Measurements from ENCODE around the gene PRRG1.
"Not testable (repeated sequence)": the region's sequence is repeated elsewhere in the genome, so short reads cannot be mapped to it uniquely, and the experiment has no call there.

Gene PRRG1

DNA sequence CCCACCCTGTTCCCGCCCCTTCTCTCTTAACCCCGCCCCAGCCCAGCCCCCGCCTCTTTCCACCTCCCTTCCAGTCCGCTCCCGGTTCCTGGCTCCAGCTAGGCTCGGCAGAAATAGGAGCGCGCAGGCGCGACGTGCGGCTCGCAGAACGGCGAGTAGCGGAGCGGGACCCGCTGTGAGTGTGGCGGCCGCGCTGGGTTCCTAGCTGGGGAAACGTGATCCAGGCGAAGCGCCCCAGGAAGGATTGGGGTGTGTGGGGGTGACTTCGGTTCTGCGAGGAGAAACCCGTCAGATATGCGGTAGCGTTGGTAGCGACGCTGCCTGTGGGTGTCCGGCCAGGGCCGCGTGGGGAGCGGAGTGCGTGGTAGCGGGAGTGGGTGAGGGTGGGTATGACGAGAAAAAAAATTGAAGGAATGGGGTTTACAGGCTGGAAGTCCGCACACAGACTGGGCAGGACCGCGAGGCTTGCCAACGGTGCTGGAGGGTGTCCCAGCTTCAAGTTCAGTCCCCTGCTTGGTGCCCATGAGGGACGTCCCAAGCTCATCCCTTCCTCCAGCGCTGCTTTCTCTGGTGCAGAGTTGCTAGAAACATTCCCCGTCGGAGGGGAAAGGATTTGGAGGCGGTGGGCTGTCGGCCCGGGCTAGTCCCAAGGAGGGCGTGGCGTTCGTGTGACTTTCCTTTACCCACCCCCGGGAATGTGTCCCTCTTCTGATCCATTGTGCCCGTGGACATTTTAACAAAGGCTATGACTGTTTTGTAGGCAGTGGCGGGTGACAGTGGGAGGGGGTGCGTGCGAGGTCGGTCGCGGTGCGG is at the start of gene PRRG1:
TSS of gene PRRG1 (plus strand) at position 144 of the 813 bp plus-strand sequence. CDS start 56,886 bp downstream, outside the sequence.
- no peak for DNase-seq (ENCODE audit: low read depth)

DNA sequence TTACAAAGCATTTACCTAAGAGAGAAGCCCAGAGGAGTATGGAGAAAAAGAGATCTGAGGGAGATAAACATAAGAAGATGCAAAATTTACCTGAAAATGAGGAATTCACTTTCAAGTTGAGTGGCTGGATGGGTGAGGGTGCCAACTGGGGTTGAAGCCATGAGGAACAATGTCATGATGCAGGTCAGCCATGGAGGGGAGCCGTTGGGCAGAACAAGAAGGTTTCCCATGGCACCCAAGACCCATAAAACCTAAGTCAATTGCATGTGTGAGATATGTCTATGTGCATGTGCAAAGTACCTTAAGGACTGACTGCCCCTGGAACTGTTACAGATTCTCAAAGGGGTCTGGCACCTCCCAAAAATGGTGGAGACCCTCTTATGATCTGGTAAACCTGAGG is 46.6 kb upstream of the PRRG1 start:
- DNase-seq (ENCODE audit: low read depth), result no peak

DNA sequence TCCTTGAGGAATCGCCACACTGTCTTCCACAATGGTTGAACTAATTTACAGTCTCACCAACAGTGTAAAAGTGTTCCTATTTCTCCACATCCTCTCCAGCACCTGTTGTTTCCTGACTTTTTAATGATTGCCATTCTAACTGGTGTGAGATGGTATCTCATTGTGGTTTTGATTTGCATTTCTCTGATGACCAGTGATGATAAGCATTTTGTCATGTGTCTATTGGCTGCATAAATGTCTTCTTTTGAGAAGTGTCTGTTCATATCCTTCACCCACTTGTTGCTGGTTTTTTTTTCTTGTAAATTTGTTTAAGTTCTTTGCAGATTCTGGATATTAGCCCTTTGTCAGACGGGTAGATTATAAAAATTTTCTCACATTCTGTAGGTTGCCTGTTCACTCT is 43.9 kb upstream of the PRRG1 start:
- DNase-seq (ENCODE audit: low read depth), result not testable (repeated sequence)

DNA sequence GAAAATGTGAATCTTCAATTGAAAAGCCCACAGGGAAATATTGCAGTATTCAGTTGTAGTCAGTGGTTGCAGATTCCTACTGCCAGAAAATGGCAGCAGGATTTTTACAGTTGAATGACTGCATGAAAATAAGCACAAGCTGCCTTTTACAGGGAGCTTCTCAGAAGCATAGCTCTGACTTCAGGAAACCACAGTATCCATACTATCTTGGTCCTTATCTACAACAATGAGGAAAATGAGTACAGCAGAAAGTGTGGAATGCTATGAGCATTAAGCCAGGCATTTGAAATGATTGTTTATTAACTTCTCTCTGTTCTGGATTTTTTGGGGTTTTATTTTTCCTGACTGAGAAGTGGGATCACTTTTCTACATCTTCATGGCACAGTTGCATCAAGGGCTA is 34.6 kb upstream of the PRRG1 start:
- DNase-seq (ENCODE audit: low read depth), result no peak

DNA sequence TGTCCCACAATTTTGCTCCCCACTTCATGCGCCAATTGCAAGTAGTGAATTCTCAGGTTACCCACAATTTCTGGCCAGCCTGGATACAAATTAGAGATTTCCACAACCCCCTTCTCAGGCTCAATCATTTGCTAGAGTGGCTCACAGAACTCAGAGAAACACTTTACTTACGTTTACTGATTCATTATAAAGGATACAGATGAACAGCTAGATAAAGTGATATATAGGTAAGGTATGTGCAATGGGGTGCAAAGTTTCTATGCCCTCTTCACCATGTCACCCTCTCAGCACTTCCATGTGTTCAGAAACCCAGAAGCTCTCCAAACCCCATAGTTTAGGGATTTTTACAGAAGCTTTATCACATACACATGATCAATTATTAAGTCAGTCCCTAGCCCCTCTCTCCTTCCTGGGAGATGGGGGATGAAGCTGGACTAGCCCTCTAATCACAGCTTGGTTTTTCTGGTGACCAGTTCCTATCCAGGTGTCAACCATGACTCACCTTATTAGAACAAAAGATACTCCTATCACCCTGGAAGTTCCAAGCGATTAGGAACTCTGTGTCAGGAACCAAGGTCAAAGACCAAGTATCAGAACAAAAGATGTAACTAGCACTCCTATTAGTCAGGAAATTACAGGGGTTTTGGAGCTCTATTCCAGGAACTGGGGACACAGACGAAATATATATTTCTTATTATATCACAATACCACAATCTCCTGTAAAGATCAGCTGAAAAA is 33.5 kb upstream of the PRRG1 start:
- no peak for DNase-seq (ENCODE audit: low read depth)

DNA sequence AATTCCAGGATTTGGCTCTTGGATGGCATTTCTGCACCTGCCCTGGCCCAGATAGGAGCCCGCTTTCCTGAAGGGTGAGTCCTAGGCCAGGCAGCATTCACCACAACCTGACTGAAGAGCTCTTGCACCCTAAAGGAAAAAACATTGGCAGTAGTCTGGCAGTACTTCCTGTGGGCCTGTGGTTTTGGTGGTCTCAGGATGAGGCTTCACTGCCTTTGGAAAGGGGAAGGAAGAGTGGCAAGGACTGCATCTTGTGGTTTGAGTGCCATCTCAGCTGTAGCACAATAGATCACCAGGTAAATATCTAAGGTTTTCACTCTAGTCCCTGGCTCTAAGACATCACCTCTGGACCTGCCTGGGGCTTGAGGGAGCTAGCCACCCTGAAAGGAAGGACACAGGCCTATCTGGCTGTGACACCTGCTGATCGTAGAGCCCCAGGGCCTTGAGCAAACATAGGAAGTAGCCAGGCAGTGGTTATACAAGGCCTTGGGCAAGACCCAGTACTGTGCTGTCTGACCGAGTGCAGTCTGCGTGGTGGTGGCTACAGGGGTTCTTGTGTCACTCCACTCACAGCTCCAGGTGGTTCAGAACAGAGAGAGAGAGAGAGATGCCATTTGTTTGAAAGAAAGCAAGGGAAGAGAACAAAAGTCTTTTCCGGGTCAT is 28.5 kb upstream of the PRRG1 start:
- no peak for DNase-seq (ENCODE audit: low read depth)

DNA sequence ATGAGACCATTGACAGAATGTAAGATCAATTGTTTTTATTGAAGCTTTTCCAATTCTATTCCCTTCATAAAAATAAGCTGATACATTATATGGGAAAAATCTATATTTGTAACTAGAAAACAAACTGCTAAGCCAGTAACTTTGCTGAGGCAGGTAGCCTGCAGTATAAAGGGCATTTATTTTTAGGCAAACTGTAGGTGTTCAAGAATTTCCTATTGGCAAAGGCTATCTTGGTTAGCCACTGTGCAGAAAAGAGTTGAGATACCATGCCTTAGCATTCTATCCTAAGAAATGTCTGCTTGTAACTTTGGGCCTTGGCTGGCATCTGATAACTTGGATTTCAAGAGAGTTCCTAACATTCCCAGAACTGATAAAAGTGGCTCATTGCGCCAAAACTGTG is 18.5 kb upstream of the PRRG1 start:
- DNase-seq (ENCODE audit: low read depth), result no peak

DNA sequence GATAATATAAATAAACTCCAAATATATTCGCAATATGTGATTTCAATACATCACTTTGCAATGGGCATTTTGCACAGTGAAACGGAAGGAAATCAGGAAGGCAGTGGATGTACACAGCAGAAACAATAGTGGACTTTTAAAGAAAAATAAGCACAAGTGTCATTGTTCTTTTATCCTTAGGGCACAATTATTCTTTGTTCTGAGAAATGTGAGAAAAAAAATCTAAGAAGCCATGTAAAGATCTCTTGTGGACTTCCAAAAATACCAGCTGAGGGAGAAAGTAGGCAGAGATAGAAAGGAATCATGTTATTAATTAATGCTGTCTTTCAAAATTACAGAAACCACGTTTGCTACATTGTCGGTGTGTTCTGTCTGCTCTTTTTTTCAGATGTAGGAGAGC is 17.6 kb upstream of the PRRG1 start:
- no peak for DNase-seq (ENCODE audit: low read depth)

DNA sequence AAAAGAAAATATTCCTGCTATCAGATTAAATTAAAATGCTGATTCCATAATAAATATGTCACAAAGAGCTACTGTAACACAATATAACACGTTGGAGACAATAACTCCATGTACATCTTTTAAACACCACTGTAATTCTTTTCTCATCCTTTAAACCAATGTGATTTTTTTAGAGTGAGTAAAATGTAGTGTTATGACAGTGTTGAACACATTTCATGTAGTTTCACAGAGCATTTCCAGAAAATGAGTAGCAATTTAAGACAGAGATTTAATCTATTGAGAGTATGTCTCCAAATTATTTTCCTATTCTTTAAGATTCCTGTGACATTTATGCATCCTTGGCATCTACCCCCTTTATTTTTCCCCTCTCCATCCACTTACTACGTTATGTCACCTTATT is 17.1 kb upstream of the PRRG1 start:
- DNase-seq (ENCODE audit: low read depth), result no peak

DNA sequence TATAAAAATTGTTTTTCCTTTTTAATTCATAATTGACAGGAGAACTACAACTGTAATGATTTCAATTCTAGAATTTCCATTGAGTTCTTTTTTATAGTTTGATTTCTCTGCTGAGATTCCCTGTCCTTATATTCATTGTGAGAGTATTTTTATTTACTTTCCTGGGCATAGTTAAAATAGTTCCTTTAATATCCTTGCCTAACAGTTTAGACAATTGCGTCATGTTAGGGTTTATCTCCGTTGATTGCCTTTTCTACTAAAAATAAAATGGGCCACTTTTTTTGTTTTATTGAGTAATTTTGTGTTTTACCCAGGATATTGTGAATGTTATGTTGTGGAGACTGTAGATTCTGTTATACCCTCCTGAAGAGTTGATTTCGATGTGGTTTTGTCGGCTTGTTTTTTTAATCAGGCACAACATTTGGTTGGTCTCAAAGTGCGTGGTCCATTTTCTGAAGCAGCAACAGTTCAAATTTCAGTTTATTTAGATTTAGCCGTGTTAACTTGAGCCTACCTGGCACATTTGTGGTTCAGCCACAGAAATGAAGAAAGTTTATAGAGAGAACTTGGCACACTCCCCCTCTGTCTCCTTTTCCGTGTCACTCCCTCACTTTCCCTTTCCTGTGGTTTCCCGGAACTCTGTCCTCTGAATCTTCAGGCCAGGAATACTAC is 16.0 kb upstream of the PRRG1 start:
- DNase-seq (ENCODE audit: low read depth), result no peak

DNA sequence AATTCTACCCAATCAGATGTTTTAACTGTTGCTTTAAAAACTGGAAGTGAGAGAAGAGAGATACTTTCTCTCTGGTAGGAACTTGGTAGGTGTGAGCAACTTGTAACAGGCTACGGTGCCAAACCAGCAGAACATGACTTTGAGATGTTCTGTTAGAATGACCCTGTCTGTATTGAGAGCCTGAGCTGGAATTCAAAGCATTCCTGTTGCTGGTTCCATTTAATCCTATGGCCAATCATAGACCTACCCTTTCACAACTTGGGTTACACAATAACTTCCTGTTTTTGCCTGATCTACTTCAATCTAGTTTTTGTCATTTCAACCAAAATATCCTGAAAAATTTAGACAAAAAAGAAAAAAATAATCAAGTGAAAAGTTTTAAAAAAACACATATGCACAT is 1.7 kb upstream of the PRRG1 start:
- DNase-seq (ENCODE audit: low read depth), result no peak

DNA sequence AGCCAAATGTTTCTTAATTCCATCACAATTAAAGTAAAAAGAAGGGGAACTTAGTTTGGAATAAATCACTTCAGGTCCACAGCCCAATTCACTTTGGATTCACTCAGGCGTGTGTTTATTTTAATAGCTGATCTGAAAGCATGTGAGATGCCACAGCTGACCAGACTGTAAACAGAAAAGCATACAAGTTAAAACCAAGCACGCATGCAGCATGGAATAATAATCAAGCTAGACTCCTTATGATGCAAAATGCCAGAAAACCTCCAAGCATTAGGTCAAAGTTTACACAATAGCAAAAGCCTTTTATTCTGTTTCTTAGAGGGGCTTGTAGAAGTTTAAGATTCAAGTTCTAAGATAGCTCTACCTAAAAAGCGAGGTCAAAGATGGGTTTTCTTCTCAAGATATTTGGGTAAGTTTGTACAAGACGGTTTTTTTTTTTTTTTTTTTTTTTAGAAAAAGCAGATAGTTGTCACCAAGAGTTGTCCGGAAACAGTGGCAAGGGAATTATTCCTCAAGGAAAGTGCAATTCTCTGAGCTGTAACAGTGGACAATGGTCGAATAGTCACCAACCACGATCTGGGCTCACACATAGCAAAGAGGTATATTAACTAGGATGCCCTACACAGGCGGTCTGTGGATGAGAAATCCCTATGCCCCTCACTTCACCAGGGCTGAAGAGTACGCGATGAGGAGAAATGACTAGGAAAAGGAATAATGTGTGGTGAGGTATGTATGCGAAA is 763 bp upstream of the PRRG1 start:
- DNase-seq (ENCODE audit: low read depth), result no peak

DNA sequence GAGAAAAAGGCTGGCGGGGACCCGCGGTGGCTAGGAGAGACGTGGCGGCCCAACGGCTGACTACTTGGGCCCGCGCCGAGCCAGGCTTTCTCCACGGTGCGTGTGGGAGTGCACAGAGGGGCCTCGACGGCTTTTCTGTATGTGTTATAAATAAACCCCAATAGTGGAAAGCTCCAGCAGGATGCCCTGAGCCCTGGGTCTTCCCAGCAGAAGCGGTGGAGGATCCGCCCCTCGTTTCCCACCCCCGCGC is 268 bp upstream of the PRRG1 start:
- DNase-seq (ENCODE audit: low read depth), result no peak

DNA sequence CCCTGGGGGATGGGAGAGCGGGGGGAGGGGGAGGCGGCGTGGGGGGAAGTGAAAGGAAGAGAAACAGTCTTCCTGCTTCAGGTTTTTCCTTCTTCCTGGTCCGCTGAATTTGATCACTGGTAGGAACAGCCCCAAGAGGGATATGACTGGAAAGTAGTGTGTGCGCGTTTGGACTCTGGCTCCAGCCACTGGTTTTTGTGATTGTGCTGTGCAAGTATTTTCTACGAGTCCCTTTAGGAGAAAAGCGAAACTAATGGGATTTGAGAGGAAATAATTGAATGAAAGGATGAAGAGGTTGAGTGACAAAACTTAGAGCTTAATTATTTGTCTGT is 836 bp downstream of the PRRG1 start:
- no peak for DNase-seq (ENCODE audit: low read depth)

DNA sequence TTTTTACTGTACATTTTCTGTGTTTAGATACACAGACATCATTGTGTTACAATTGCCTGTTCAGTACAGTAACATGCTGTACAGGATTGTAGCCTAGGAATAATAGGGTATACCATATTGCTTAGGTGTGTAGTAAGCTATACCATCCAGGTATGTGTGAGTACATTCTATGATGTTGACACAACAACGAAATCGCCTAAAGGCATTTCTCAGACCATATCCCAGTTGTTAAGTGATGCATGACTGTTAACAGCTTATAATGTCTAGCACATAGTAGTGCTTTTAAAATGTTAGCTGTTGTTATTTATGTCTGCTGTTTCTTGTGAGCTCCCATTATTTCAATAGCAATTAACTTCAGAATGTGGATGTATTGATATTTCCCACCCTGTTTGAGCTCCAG is 4.5 kb downstream of the PRRG1 start:
- no peak for DNase-seq (ENCODE audit: low read depth)

DNA sequence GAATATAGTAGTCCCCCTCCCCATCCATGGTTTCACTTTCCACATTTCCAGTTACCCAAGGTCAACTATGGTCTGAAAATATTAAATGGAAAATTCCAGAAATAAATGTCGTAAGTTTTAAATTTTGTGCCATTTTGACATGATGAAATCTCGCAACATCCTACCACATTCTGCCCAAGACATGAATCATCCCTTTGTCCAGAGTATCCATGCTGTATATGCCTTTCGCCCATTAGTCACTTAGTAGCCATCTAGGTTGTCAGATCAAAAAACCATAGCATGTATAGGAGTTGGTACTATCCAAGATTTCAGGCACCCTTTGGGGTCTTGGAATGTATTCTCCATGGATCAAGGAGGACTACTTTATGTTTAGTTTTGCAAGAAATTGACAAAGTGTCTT is 8.3 kb downstream of the PRRG1 start:
- DNase-seq (ENCODE audit: low read depth), result no peak

DNA sequence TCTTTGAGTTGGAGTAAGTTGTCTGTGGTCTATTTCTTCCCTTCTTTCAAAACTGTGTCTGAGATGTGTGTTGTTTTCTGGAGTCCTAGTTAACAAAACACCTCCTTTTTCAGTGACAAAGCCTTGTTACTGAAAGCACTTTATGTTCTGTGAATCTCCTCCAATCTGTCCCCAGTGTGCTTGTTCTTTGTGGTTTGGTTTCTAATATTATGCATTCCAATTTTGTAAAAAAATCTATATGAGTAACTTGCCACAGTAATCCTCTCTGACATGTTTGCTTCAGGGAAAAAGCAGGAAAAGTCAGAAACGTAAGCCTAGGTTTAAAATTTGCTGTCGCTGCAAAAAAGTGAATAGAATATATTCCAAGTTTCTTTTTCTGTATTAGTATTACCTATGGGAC is 12.4 kb downstream of the PRRG1 start:
- DNase-seq (ENCODE audit: low read depth), result no peak

DNA sequence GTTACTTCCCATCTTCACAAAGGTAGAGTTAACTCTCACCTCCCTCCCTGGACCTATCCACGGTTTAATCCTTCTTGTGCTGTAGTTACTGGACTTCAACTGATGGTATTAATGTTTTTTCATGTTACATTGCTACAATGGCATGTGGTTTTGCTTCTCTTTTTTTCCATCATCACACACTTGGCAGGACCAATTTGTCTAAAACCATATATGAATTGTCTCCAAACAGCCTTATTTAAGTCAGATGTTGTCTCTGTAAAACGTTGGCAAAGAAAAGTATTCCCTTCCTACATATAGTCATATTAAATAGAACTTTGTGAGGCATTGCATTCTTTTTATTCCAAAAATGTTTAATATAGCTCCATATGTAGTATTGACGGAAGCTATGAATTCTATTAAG is 15.5 kb downstream of the PRRG1 start:
- DNase-seq (ENCODE audit: low read depth), result no peak

DNA sequence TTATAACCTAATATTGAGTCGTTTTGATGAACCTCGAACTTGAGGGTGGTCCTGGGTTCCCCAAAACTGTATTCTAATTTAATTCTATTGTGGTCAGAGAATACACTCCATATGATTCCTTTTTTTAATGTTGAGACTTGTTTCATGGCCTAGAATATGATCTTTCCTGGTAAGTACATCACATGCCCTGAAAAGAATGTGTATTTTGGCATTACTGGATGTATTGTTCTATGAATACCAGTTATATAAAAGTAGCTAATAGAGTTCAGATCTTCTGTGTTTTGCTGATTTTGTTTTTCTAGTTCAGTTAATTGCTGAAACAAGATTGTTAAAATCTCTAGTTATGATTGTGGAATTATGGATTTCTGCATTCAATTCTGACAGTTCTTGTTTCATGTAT is 18.8 kb downstream of the PRRG1 start:
- no peak for DNase-seq (ENCODE audit: low read depth)

DNA sequence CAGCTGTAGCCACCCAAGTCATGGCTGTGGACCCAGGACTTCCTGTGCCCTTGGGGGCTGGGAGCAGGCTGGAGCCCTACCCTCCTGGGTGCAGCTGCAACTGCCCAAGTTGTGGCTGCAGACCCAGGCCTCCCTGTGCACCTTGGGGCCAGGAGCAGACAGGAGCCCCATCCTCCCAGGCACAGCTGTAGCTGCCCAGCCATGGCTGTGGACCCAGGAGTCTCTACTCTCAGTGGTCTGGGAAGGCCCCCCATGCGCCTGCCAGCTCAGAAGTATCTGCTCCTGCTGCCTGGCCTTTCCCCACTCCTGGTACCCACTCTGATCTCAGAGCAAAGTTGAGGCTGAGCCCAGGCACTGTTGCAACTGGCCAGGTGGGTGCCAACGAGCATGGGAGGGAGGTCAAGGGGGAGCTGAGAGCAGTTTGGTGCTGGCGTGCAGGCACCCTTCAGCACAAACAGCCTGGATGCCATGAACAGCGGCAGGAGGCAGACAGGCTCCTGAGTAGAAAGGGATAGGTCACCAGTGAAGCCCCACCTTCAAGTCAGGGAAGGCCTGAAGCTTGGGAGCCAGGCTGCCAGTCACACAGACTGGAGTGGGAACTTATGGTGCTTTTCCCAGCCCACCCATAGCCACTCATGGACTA is 21.5 kb downstream of the PRRG1 start:
- DNase-seq (ENCODE audit: low read depth), result no peak

DNA sequence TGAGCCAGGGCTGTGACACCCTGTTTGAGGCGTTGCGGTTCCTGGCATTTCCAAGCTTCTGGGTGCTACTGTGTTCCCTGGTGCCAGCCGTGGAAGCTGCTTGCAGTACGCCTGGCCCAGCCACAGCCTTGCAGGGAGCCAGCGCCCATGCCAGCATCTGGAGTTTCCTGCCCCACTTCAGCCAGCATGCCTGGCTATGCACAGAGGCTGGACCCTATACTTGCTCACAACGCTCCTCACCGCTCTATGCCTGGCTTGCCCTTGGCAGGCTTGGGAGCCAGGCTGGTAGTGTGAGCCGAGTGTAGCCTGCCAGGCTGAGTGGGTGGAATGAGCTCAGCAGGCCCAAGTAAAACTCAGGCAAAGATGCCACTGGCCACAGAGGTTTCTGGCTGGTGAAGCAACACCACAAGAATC is 22.4 kb downstream of the PRRG1 start:
- DNase-seq (ENCODE audit: low read depth), result no peak

DNA sequence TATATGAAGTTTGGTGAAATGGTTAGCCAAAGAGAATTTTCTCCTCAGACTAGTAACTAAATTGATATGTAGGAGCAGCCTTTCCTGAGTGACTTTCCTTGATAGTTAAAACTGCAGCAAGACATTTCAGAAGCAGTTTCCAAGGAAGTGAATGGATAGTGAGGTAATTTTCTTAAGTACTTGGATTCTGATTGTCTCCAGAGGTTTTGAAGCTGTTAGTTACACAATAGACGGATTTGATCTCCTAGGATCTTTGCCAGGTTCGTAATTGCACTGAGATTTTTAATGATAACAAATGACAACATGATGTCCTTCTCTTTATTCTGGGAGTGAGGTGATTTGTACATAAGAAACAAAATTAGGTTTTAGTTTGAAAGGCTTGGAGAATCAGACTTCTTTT is 29.2 kb downstream of the PRRG1 start:
- DNase-seq (ENCODE audit: low read depth), result no peak
